ENCODE results near the gene HMSD. TPM values are rescaled to one million over a fixed set of nuclear protein-coding genes. Genes with fewer than 3 reads are reported as not detected.

The HMSD gene
- total and polyA plus RNA-seq, 2 of the 4 experiments (the other 2 are of a cell fraction) = 0.17 to 0.36 TPM

DNA sequence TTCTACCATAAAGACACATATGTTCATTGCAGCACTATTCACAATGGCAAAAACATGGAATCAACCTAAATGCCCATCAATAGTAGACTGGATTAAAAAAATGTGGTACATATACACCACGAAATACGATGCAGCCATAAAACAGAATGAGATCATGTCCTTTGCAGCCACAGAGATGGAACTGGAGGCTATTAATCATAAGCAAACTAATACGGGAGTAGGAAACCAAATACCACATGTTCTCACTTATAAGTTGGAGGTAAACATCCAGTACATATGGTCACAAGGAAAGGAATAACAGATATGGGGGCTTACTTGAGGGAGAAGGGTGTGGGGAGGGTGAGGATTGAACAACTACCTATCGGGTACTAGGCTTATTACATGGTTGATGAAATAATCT, 7.7 kb downstream of the HMSD start:
- H4K20me1 ChIP-seq (ENCODE audit: insufficient read depth, low read length) = no peaks in the 10 kb centered on the region
- no peak overlapping the region for H2AK9ac ChIP-seq (replicated peaks; ENCODE audit: low read depth, low read length, poor library complexity)
- H2BK120ac ChIP-seq (ENCODE audit: low read depth, low read length) = no peak overlapping the region
- no peak overlapping the region for H3K27ac ChIP-seq (ENCODE audit: insufficient read depth, low read length)
- in situ Hi-C loops (cut with MboI; ENCODE audit: low sequenced_read_pairs) = no loop called here
- dilution Hi-C loops (cut with HindIII; ENCODE audit: low sequenced_read_pairs, unreplicated experiment) = no loop called here
- no peak overlapping the region for H4K91ac ChIP-seq (ENCODE audit: insufficient read depth, low read depth, low read length)
- H2BK5ac ChIP-seq (ENCODE audit: low read depth, low read length, poor library complexity, severe bottlenecking) = no peak overlapping the region
- no peaks in the 10 kb centered on the region for H3K79me1 ChIP-seq (ENCODE audit: low read depth in 1 of 2, low read length in 2 of 2)
- TF ChIP-seq FOS (IDR thresholded peaks at IDR 0.05; ENCODE audit: low read depth, low read length) (no peak), MAFK (IDR thresholded peaks at IDR 0.05; ENCODE audit: low read depth, low read length) (no peak), RFX5 (IDR thresholded peaks at IDR 0.05; ENCODE audit: low read depth, low read length) (no peak), CEBPB (IDR thresholded peaks at IDR 0.05; ENCODE audit: low read depth, low read length) (no peak), RCOR1 (IDR thresholded peaks at IDR 0.05; ENCODE audit: insufficient replicate concordance, low read length) (no peak), MXI1 (IDR thresholded peaks at IDR 0.05; ENCODE audit: borderline replicate concordance, low read depth, low read length) (no peak), CHD1 (IDR thresholded peaks at IDR 0.05; ENCODE audit: low read depth, low read length) (no peak), RAD21 (IDR thresholded peaks at IDR 0.05; ENCODE audit: low read length) (no peak), POLR2A (IDR thresholded peaks at IDR 0.05; ENCODE audit: low read depth, low read length) (no peak), SMC3 (IDR thresholded peaks at IDR 0.05; ENCODE audit: low read depth, low read length) (no peak), BHLHE40 (IDR thresholded peaks at IDR 0.05; ENCODE audit: low read depth, low read length) (no peak), MAZ (IDR thresholded peaks at IDR 0.05; ENCODE audit: borderline replicate concordance, low read depth, low read length) (no peak)
- TF ChIP-seq, protein P1, sequence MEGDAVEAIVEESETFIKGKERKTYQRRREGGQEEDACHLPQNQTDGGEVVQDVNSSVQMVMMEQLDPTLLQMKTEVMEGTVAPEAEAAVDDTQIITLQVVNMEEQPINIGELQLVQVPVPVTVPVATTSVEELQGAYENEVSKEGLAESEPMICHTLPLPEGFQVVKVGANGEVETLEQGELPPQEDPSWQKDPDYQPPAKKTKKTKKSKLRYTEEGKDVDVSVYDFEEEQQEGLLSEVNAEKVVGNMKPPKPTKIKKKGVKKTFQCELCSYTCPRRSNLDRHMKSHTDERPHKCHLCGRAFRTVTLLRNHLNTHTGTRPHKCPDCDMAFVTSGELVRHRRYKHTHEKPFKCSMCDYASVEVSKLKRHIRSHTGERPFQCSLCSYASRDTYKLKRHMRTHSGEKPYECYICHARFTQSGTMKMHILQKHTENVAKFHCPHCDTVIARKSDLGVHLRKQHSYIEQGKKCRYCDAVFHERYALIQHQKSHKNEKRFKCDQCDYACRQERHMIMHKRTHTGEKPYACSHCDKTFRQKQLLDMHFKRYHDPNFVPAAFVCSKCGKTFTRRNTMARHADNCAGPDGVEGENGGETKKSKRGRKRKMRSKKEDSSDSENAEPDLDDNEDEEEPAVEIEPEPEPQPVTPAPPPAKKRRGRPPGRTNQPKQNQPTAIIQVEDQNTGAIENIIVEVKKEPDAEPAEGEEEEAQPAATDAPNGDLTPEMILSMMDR (conservative IDR thresholded peaks at IDR 0.05; ENCODE audit: low read depth, low read length) = no peak
- TF ChIP-seq, protein P2, sequence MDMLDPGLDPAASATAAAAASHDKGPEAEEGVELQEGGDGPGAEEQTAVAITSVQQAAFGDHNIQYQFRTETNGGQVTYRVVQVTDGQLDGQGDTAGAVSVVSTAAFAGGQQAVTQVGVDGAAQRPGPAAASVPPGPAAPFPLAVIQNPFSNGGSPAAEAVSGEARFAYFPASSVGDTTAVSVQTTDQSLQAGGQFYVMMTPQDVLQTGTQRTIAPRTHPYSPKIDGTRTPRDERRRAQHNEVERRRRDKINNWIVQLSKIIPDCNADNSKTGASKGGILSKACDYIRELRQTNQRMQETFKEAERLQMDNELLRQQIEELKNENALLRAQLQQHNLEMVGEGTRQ (IDR thresholded peaks at IDR 0.05; ENCODE audit: low read depth, low read length) = no peak
- TF ChIP-seq, protein P3, sequence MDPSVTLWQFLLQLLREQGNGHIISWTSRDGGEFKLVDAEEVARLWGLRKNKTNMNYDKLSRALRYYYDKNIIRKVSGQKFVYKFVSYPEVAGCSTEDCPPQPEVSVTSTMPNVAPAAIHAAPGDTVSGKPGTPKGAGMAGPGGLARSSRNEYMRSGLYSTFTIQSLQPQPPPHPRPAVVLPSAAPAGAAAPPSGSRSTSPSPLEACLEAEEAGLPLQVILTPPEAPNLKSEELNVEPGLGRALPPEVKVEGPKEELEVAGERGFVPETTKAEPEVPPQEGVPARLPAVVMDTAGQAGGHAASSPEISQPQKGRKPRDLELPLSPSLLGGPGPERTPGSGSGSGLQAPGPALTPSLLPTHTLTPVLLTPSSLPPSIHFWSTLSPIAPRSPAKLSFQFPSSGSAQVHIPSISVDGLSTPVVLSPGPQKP (IDR thresholded peaks at IDR 0.05; ENCODE audit: borderline replicate concordance, low read depth, low read length) = no peak
- no peaks in the 10 kb centered on the region for H3K4me1 ChIP-seq (ENCODE audit: control insufficient read depth, insufficient read depth, low read length)
- no peak overlapping the region for H3K18ac ChIP-seq (ENCODE audit: low read depth, low read length)
- H3K9me3 ChIP-seq (ENCODE audit: control insufficient read depth, insufficient read depth, low read length) = no peaks in the 10 kb centered on the region
- H2AFZ ChIP-seq (replicated peaks; ENCODE audit: low read length, poor library complexity) = no peak overlapping the region
- H3K4me2 ChIP-seq (ENCODE audit: low read depth, low read length) = no peak overlapping the region
- ChIA-PET CTCF (no interaction called here), POLR2A (ENCODE audit: unreplicated experiment) (no interaction called here)
- no peak overlapping the region for H3K56ac ChIP-seq (ENCODE audit: extremely low read depth, insufficient read depth, low read length)
- H2AK5ac ChIP-seq (ENCODE audit: low read depth, low read length) = no peak overlapping the region
- no CpG with 5 or more reads among the region's 4 CpGs for WGBS, 2 experiments (ENCODE audit: extremely low coverage in 2 of 2, insufficient read length in 1 of 2)
- H4K8ac ChIP-seq (ENCODE audit: low read depth in 2 of 2, low read length in 2 of 2) = no peak overlapping the region
- no peak overlapping the region for H3K9ac ChIP-seq (ENCODE audit: low read depth, low read length)
- no peak overlapping the region for H2BK15ac ChIP-seq (ENCODE audit: low read depth, low read length)
- no peak overlapping the region for H3K14ac ChIP-seq (replicated peaks; ENCODE audit: low read depth, low read length)
- H3K36me3 ChIP-seq (ENCODE audit: control insufficient read depth, insufficient read depth, low read length) = no peaks in the 10 kb centered on the region
- ATAC-seq (ENCODE audit: low read depth) = no peak
- intact Hi-C loops (cut with micrococcal nuclease) = no loop called here
- DNase-seq = no peak
- H3K4me3 ChIP-seq (ENCODE audit: insufficient read depth, low read depth, low read length) = no peak overlapping the region
- no TSS peak for BruUV-seq (replicated peaks)
- no peak overlapping the region for H4K5ac ChIP-seq (ENCODE audit: low read depth, low read length)
- no peaks in the 10 kb centered on the region for H3K9me1 ChIP-seq (ENCODE audit: insufficient read depth, low read length)
- H2BK20ac ChIP-seq (ENCODE audit: low read depth, low read length) = no peak overlapping the region
- peaks cover 28% of the 10 kb centered on the region for H3K27me3 ChIP-seq (ENCODE audit: control insufficient read depth, insufficient read depth, low read length)
- H3K4ac ChIP-seq (ENCODE audit: low read depth, low read length) = no peak overlapping the region
- no peak overlapping the region for H3K23ac ChIP-seq (ENCODE audit: low read depth, low read length)

All from IMR-90 (cell line).